CD4-positive, alpha-beta T cell treated with Interleukin-10 for 1 hour (primary cell): Measurements from ENCODE around the gene KIF15.

Experiments used
- DNase-seq: peaks from one replicate; pipeline ENCODE4 v3.0.0-alpha.2; 2020

KIF15 gene

DNA sequence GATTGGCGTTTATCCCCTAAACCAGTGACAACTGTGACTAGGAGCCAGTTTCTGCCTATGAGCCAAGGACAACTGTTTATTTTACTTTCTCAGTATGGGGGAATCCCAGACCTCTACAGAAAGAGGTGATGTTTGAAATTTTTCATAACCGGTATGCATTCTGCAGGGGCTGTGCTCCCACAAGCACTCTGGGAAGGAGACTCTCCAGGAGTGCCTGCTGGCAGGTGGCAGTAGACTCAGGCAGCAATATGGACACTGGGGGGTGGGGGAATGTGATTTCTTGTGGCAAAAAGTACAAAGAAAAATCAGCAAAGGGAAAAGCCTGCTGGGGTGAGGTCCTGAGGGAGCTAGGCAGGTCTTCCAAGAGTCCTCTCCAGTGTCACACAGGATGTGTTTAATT, 118.7 kb downstream of the KIF15 start:
- DNase-seq, result no peak

DNA sequence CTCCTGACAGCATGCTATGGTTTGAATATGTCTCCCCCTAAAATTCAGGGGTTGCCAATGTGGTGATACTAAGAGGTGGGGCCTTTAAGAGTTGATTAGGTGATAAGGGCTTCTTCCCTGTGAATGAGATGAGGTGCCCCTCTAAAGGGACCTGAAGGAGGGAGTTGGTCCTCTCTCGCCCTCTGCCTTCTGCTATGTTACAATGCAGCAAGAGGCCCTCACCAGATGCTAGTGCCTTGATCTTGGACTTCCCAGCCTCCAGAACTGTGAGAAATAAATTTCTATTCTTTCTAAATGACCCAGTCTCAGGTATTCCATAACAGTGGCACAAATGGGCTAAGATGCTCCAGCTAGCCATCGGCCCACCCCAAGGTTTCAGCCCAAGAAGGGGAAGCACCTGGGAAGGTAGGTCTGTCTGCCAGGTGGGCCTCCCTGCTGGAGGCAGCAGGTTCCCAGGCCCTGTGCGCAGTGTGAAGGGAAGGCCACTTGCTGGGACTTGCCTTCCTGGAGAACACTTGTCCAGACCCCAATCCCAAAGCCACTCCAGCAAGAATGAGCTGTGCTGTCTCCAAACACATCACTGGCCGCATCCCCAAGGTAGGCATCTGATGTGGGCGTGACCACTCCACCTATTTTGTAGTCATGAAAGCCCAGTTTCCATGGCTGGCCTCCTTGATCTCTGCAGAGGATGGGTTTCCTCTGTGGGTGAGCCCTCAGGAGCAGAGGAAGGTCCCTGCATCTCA, 121.8 kb downstream of the KIF15 start:
- DNase-seq, result no peak

DNA sequence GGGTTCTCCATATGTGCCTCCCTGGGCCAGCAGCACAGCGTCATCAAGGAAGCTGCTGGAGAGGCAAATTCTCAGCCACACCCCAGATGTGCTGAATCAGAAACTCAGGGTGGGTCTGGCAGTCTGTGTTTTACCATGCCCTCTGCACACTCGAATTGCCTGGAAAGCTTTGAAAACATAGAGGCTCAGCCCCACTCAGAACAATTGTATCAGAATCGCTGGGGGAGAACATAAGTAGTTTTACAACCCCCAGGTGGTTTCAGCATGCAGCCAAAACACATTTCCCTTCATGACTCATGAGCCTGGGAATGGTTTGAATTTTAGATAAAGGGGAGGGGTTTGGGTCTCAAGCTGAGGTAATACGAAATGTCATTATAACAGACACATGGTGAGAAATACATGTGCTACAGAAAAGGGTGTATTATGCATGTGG, 122.4 kb downstream of the KIF15 start:
- DNase-seq, result no peak

- no peak for DNase-seq
Observed at GRCh38 chr3:44885618-44886017, 124.0 kb downstream of the KIF15 start.

DNA sequence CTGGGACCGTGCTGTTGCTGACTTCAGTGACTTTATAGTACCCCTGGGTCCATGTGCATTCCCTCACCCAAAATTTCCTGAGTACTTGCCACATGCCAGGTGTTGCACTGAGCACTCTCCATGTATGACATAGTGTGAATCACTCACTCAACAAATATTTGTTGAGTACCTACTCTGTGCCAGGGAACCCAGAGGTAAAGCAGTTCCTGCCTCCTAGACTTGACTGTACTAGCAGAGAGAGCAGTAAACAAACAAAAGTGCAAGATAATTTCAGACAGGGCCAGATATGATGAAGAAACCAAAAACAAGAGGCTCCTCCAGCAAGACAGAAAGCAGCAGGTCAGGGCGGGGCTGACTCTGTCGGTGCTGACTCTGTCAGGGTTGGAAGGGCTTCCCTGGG, 125.0 kb downstream of the KIF15 start:
- no peak for DNase-seq

- no peak for DNase-seq
Observed at GRCh38 chr3:44887101-44887500, 125.5 kb downstream of the KIF15 start.

- DNase-seq, result no peak
Observed at GRCh38 chr3:44890258-44890657, 128.7 kb downstream of the KIF15 start.

DNA sequence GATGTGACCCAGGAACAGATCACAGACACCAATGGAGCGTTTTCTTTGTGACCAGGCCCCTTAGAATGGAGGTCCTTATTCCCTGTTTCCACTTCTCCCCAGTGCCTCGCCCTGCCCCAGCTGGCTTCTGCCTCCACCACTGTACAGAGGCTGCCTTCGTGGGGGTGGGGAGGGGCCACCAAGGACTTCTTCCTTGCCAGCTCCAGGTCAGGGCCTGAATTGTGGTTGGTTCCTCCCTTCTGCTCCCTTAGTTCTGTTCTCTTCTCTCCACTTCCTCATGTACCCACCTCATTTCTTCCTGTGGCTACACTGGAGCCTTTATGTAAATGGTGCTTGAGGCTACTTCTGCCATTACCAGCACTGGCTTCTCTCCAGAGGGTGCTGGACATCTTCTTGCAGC, 129.3 kb downstream of the KIF15 start:
- DNase-seq, result no peak

- DNase-seq, result no peak
Observed at GRCh38 chr3:44892689-44893088, 131.1 kb downstream of the KIF15 start.

DNA sequence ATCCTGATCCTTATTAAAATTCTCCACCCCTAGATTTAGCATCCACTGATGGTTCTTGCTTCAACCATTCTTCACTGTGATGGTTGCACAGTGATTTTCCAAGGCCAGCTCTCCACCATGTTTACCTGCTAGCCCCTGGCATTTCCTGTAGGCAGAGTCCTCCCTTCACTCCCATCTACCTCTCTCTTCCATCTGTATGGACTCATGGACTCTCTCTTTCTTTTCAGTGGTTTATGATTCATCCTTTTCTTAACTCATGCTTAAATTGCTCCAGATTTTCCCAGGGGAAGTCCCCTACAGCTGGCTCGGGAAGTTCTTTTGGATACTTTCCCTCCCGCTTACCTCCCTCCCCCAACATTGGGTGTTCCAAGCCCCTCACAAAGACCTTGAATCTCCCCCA, 131.5 kb downstream of the KIF15 start:
- DNase-seq, result no peak

DNA sequence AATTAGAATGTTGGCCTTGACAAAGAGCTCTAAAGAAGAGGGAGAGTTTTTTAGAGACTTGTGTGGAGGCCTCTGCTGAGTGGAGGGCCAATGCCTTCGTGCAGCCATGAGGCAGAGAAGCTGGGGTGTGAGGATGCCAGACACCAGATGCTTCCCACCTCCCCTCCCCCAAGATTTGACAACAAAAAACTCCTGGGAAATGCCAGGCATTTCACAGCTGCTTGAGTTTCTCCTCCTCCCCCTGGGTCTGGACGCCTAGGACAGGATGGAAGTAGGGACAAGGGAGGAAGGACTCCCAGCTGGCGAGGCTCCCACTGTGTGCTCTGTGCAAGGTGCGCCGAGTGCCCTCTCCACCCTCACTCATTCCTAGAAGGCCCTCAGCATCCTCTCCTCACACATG, 132.9 kb downstream of the KIF15 start:
- DNase-seq, result no peak

GRCh38 chr3:44896440-44896839, 134.8 kb downstream of the KIF15 start:
- DNase-seq, result no peak

DNA sequence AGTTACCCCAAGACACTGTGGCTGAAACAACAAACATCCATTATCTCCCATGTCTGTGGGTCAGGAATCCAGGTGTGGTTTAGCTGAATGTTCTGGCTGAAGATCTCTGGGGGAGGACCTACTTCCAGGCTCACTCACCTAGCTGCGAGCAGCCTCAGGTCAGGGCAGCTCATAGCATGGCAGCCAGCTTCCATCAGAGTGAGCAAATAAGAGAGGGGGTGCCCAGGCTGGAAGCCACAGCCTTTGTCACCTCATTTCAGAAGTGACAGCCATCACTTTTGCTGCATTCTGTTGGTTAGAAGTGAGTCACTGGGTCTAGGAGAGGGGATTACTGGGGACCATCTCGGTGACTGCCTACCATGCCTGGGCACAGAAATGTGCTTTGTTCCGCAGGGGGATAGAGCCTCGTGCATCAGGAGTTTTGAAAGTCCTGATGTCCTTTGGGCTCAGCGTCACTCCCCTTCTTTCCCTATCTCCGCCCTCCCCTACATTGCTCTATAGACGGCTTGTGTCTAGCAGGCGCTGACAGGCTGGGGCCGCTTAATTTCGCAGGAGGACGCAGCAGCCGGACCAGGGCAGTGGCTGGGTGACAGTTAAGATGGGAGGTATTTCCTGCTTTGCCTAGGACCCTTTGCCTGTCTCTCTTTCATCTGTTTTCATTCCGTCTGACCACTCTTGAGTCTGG, 138.2 kb downstream of the KIF15 start:
- DNase-seq, result no peak

GRCh38 chr3:44902628-44903027, 141.0 kb downstream of the KIF15 start:
- no peak for DNase-seq
